ENCODE measurements around the gene PEF1. TPM values are rescaled to one million over a fixed set of nuclear protein-coding genes. Genes with fewer than 3 reads are reported as not detected.
A peak's percentile ranks its signal among the peaks of the same experiment; 100 is the strongest.

PEF1 gene, protein sequence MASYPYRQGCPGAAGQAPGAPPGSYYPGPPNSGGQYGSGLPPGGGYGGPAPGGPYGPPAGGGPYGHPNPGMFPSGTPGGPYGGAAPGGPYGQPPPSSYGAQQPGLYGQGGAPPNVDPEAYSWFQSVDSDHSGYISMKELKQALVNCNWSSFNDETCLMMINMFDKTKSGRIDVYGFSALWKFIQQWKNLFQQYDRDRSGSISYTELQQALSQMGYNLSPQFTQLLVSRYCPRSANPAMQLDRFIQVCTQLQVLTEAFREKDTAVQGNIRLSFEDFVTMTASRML
- 70.9 TPM for total RNA-seq (ENCODE audit: unreplicated experiment)
- long read RNA-seq, transcript PEF1-201 (5 exons, 1,629 nt): major isoform, 172 of 189 reads
- long read RNA-seq, partial matches to known transcripts: 9 of 189 reads
- long read RNA-seq, other reads (novel, unspliced or antisense): 7 of 189 reads

DNA sequence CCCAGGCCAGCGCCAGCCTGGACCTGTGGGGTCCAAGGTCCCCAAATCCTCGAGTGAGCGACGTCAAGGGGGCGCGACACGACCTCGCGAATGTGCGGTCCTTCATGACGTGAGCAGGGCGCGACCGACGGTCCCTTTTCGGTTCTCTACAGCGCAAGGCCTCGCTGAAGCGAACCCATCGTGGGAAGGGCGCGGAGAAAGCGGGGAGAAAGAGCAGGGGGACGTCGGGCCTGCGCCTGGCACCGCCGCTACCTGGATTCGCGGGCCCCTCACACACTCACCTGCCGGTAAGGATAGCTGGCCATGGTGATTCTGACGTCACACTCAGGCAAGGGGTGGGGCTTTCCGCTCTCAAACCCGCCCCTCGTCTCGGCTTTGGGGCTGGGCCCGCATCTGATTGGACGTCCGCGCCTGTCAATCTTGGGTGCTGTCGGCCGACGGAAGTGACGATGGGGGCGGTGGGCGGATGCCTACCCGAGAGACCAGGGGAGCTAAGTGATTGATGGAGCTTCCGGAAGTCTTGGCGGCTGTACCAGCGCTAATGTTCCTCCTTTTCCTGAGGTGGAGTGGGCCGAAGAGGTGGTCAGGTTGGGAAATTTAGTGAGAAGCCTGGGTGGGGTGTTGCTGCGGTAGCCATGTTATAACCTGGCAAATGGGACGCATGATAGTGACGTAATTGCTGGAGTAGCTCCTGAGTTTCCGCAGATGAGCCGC, at the start of gene PEF1:
PEF1 (minus strand) TSS at position 317 of the 714 bp plus-strand sequence; CDS start at position 305, 12 bp downstream.
- H3K9me3 Mint-ChIP-seq (ENCODE audit: unreplicated experiment): no peaks in the 10 kb centered on the region

DNA sequence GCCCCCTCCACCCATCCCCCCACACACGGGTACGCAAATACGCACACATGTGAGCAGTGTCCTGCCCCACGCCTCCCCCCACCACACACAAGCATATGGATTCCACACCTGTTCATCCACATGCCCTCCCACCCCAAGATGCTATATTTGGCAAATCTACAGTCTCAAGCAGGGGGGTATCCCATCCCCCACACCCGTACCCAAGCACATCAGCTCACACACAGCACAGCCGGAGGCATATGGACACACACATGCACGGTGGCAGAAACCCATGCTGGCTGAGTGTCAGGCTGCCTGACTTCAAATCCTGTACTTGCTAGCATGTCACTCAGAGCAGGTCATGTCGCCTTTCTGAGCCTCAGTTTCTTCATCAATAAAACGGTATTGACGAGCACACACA, 48.6 kb upstream of the PEF1 start:
- Mint-ChIP-seq H3K4me1 (ENCODE audit: unreplicated experiment) (no peaks in the 10 kb centered on the region), H3K27me3 (ENCODE audit: unreplicated experiment) (peaks cover 12% of the 10 kb centered on the region), H3K9me3 (ENCODE audit: unreplicated experiment) (no peaks in the 10 kb centered on the region), H3K36me3 (ENCODE audit: low read depth, unreplicated experiment) (no peaks in the 10 kb centered on the region), H3K4me3 (ENCODE audit: unreplicated experiment) (no peak overlapping the region), H3K27ac (ENCODE audit: unreplicated experiment) (no peak overlapping the region)
- TF ChIP-seq, protein P1, sequence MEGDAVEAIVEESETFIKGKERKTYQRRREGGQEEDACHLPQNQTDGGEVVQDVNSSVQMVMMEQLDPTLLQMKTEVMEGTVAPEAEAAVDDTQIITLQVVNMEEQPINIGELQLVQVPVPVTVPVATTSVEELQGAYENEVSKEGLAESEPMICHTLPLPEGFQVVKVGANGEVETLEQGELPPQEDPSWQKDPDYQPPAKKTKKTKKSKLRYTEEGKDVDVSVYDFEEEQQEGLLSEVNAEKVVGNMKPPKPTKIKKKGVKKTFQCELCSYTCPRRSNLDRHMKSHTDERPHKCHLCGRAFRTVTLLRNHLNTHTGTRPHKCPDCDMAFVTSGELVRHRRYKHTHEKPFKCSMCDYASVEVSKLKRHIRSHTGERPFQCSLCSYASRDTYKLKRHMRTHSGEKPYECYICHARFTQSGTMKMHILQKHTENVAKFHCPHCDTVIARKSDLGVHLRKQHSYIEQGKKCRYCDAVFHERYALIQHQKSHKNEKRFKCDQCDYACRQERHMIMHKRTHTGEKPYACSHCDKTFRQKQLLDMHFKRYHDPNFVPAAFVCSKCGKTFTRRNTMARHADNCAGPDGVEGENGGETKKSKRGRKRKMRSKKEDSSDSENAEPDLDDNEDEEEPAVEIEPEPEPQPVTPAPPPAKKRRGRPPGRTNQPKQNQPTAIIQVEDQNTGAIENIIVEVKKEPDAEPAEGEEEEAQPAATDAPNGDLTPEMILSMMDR (IDR thresholded peaks at IDR 0.05; ENCODE audit: unreplicated experiment): no peak
- no peak for DNase-seq (ENCODE audit: low spot score)

More for the DNA sequence above, at the start of gene PEF1:
- H3K4me1 Mint-ChIP-seq (ENCODE audit: unreplicated experiment): peaks cover 25% of the 10 kb centered on the region
- H3K36me3 Mint-ChIP-seq (ENCODE audit: low read depth, unreplicated experiment): peaks cover 3% of the 10 kb centered on the region
- H3K27ac Mint-ChIP-seq (ENCODE audit: unreplicated experiment): peak within 1 kb of the TSS; percentile 100
- H3K27me3 Mint-ChIP-seq (ENCODE audit: unreplicated experiment): peaks cover 13% of the 10 kb centered on the region
- DNase-seq (ENCODE audit: low spot score): peak; percentile 98
- peak within 1 kb of the TSS; percentile 97 for H3K4me3 Mint-ChIP-seq (ENCODE audit: unreplicated experiment)
- TF ChIP-seq, protein P1 (IDR thresholded peaks at IDR 0.05; ENCODE audit: unreplicated experiment): no peak

DNA sequence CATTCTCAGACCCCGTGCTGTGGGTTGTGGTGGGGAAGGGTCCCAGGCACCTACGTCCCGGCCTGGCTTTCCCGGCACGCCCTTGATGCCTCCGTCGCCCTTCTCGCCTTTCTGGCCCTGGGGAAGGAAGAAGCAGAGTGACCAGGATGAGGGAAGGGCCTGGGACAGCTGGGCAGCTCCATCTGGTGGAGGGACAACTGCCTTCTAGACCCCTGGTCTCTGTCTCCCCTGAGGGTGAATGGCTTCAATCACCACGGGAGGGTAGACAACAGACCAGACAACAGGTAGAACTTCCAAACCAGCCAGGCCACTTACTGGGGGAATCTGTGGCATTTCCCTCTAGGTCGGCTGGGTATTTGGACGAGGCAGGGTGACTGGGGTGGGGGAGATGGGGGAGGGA, 47.3 kb upstream of the PEF1 start:
- no peaks in the 10 kb centered on the region for H3K4me1 Mint-ChIP-seq (ENCODE audit: unreplicated experiment)
- TF ChIP-seq, protein P1 (IDR thresholded peaks at IDR 0.05; ENCODE audit: unreplicated experiment): no peak
- no peak overlapping the region for H3K4me3 Mint-ChIP-seq (ENCODE audit: unreplicated experiment)
- no peak overlapping the region for H3K27ac Mint-ChIP-seq (ENCODE audit: unreplicated experiment)
- DNase-seq (ENCODE audit: low spot score): no peak
- H3K9me3 Mint-ChIP-seq (ENCODE audit: unreplicated experiment): no peaks in the 10 kb centered on the region
- no peaks in the 10 kb centered on the region for H3K36me3 Mint-ChIP-seq (ENCODE audit: low read depth, unreplicated experiment)
- H3K27me3 Mint-ChIP-seq (ENCODE audit: unreplicated experiment): peaks cover 11% of the 10 kb centered on the region

DNA sequence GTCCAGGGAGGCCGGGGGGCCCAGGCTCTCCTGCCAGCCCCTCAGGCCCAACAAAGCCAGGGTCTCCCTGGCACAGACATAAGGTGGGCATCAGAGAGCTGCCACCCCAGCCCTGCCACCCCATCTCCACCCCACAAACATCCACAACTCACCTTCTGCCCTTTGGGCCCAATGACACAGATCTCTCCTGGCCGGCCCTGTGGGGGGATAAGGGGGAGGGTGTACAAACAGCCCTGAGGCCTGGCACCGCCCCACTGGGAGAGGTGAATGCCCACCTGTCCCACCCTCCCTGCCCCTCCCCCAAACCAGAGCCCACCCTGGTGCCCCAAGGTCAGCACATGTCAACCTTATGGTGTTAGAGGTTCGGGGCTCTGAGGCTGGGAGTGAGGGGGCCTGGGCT, 46.8 kb upstream of the PEF1 start:
- TF ChIP-seq, protein P1 (IDR thresholded peaks at IDR 0.05; ENCODE audit: unreplicated experiment): no peak
- no peaks in the 10 kb centered on the region for H3K9me3 Mint-ChIP-seq (ENCODE audit: unreplicated experiment)
- no peaks in the 10 kb centered on the region for H3K36me3 Mint-ChIP-seq (ENCODE audit: low read depth, unreplicated experiment)
- DNase-seq (ENCODE audit: low spot score): no peak
- no peak overlapping the region for H3K27ac Mint-ChIP-seq (ENCODE audit: unreplicated experiment)
- H3K4me1 Mint-ChIP-seq (ENCODE audit: unreplicated experiment): no peaks in the 10 kb centered on the region
- peaks cover 13% of the 10 kb centered on the region for H3K27me3 Mint-ChIP-seq (ENCODE audit: unreplicated experiment)
- H3K4me3 Mint-ChIP-seq (ENCODE audit: unreplicated experiment): no peak overlapping the region

DNA sequence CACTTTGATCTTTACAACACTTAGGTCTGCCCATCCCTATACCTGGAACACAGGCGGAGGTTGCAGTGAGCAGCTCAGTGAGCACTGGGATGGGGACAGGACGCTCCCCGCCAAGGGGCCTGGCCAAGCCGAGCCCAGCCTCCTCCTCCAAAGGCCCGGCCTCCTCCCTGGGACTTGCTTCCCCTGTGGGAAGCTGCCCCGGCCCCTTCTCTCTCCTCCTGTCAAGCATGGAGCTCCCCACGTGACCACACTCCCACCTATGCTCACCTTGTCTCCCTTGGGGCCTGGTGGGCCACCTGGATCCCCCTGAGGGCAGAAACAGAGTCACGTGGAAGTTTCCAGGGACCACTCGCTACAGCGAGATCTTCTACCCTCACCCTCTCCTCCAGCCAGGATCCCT, 46.2 kb upstream of the PEF1 start:
- H3K27ac Mint-ChIP-seq (ENCODE audit: unreplicated experiment): no peak overlapping the region
- no peaks in the 10 kb centered on the region for H3K36me3 Mint-ChIP-seq (ENCODE audit: low read depth, unreplicated experiment)
- no peak overlapping the region for H3K4me3 Mint-ChIP-seq (ENCODE audit: unreplicated experiment)
- no peak for DNase-seq (ENCODE audit: low spot score)
- H3K4me1 Mint-ChIP-seq (ENCODE audit: unreplicated experiment): no peaks in the 10 kb centered on the region
- TF ChIP-seq, protein P1 (IDR thresholded peaks at IDR 0.05; ENCODE audit: unreplicated experiment): no peak
- no peaks in the 10 kb centered on the region for H3K9me3 Mint-ChIP-seq (ENCODE audit: unreplicated experiment)
- H3K27me3 Mint-ChIP-seq (ENCODE audit: unreplicated experiment): peaks cover 13% of the 10 kb centered on the region

Data from endothelial cell (in vitro differentiated cells).